ENCODE results near the gene NAT16.

The NAT16 gene

GRCh38 chr7:101171442-101171837 lies 8.7 kb downstream of the NAT16 start:
- Histone ChIP-seq H3K4me3 (ENCODE audit: severe bottlenecking) (no peak overlapping the region), H3K27me3 (ENCODE audit: insufficient read depth, poor library complexity, severe bottlenecking) (peaks cover 66% of the 10 kb centered on the region)
- no peak for ATAC-seq (ENCODE audit: low read depth)

DNA sequence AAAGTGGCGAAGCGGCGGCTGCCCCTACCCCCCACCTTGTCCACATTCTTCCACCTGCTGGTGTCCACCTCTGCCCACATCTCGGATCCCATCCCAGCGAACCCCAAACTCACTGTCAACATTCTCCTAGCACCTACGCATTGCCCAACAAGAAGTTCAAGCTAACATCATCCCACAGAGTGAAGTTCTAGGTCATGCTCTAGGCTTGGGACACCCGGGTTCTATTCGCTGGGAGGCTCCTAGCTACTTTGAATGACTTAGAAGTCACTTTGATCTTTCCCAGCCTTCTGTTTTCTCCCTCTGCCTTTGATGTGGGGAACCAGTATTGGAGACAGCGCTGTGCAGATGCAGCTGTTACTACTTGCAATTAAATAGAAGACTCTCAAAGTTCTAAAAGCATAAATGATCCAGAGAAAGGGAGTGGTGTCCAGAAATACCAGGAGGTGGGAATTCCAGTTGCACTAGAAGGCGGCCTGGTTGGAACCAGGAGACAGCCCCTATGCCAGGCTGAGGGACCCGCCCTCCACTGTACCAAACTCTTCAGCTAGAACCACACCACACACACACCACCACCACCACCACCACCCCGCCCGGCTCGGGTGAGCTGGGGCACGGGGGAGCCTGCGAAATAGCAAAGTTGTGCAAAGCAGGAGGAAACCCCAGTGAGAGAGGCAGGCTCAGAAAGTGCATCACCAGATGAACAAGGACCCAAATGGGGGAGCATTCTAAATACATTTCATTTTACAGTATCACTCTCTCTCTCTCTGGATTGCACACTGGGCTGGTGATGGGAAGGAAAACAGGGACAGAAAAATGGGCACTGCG lies 9.3 kb downstream of the NAT16 start:
- no peak overlapping the region for H3K27ac ChIP-seq (ENCODE audit: poor library complexity, severe bottlenecking)
- ATAC-seq (ENCODE audit: low read depth) (no peak), DNase-seq (ENCODE audit: low spot score) (no peak)
- no peaks in the 10 kb centered on the region for H3K36me3 ChIP-seq (ENCODE audit: low read depth)
- no peaks in the 10 kb centered on the region for H3K9me3 ChIP-seq (ENCODE audit: severe bottlenecking)
- TF ChIP-seq, protein P1, sequence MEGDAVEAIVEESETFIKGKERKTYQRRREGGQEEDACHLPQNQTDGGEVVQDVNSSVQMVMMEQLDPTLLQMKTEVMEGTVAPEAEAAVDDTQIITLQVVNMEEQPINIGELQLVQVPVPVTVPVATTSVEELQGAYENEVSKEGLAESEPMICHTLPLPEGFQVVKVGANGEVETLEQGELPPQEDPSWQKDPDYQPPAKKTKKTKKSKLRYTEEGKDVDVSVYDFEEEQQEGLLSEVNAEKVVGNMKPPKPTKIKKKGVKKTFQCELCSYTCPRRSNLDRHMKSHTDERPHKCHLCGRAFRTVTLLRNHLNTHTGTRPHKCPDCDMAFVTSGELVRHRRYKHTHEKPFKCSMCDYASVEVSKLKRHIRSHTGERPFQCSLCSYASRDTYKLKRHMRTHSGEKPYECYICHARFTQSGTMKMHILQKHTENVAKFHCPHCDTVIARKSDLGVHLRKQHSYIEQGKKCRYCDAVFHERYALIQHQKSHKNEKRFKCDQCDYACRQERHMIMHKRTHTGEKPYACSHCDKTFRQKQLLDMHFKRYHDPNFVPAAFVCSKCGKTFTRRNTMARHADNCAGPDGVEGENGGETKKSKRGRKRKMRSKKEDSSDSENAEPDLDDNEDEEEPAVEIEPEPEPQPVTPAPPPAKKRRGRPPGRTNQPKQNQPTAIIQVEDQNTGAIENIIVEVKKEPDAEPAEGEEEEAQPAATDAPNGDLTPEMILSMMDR (IDR thresholded peaks at IDR 0.05; ENCODE audit: poor library complexity, severe bottlenecking) = no peak
- no peak overlapping the region for H3K4me3 ChIP-seq (ENCODE audit: severe bottlenecking)
- H3K4me1 ChIP-seq (ENCODE audit: insufficient read depth, poor library complexity, severe bottlenecking) = peaks cover 29% of the 10 kb centered on the region
- H3K27me3 ChIP-seq (ENCODE audit: insufficient read depth, poor library complexity, severe bottlenecking) = peaks cover 70% of the 10 kb centered on the region

More at GRCh38 chr7:101171442-101171837, 8.7 kb downstream of the NAT16 start:
- no peaks in the 10 kb centered on the region for H3K36me3 ChIP-seq (ENCODE audit: low read depth)
- H3K27ac ChIP-seq (ENCODE audit: poor library complexity, severe bottlenecking) = no peak overlapping the region
- H3K4me1 ChIP-seq (ENCODE audit: insufficient read depth, poor library complexity, severe bottlenecking) = peaks cover 29% of the 10 kb centered on the region
- DNase-seq (ENCODE audit: low spot score) = no peak
- H3K9me3 ChIP-seq (ENCODE audit: severe bottlenecking) = no peaks in the 10 kb centered on the region
- TF ChIP-seq, protein P1 (IDR thresholded peaks at IDR 0.05; ENCODE audit: poor library complexity, severe bottlenecking) = peak; percentile 20

- H3K4me3 ChIP-seq (ENCODE audit: severe bottlenecking) = no peak overlapping the region
- H3K9me3 ChIP-seq (ENCODE audit: severe bottlenecking) = no peaks in the 10 kb centered on the region
- no peak overlapping the region for H3K27ac ChIP-seq (ENCODE audit: poor library complexity, severe bottlenecking)
- no peak for DNase-seq (ENCODE audit: low spot score)
- no peaks in the 10 kb centered on the region for H3K36me3 ChIP-seq (ENCODE audit: low read depth)
- peaks cover 29% of the 10 kb centered on the region for H3K4me1 ChIP-seq (ENCODE audit: insufficient read depth, poor library complexity, severe bottlenecking)
- H3K27me3 ChIP-seq (ENCODE audit: insufficient read depth, poor library complexity, severe bottlenecking) = peaks cover 76% of the 10 kb centered on the region
- TF ChIP-seq, protein P1 (IDR thresholded peaks at IDR 0.05; ENCODE audit: poor library complexity, severe bottlenecking) = peak; percentile 93
- peak; percentile 20; the same call in 1 of the 3 replicates for ATAC-seq (ENCODE audit: low read depth)
Observed at GRCh38 chr7:101169838-101170551, 10.1 kb downstream of the NAT16 start.

GRCh38 chr7:101169110-101169837 lies 10.8 kb downstream of the NAT16 start:
- TF ChIP-seq, protein P1 (IDR thresholded peaks at IDR 0.05; ENCODE audit: poor library complexity, severe bottlenecking) = no peak
- Histone ChIP-seq H3K9me3 (ENCODE audit: severe bottlenecking) (no peaks in the 10 kb centered on the region), H3K27me3 (ENCODE audit: insufficient read depth, poor library complexity, severe bottlenecking) (peaks cover 75% of the 10 kb centered on the region), H3K27ac (ENCODE audit: poor library complexity, severe bottlenecking) (no peak overlapping the region), H3K4me1 (ENCODE audit: insufficient read depth, poor library complexity, severe bottlenecking) (peaks cover 29% of the 10 kb centered on the region), H3K36me3 (ENCODE audit: low read depth) (no peaks in the 10 kb centered on the region), H3K4me3 (ENCODE audit: severe bottlenecking) (no peak overlapping the region)
- no peak for DNase-seq (ENCODE audit: low spot score)
- no peak for ATAC-seq (ENCODE audit: low read depth)
